SU-DHL-6 (cell line): ENCODE measurements around the gene NOM1.

ENCODE experiments used
- H2AFZ ChIP-seq: fragments of 200-600 bp; sonication (generic); 2 replicates; pipeline ENCODE4 v1.6.1; 2014; ENCODE audit warnings: low read depth, mild to moderate bottlenecking, moderate library complexity, mixed read lengths, antibody characterized with exemption, low read length; ENCODE audit not compliant: severe bottlenecking
- H3F3A ChIP-seq: fragments of 200-600 bp; shearing (Covaris generic); 2 replicates; pipeline ENCODE4 v1.6.0; 2016; ENCODE audit warnings: antibody characterized with exemption, mild to moderate bottlenecking; ENCODE audit not compliant: insufficient read depth
- H3K27ac ChIP-seq: fragments of 200-600 bp; sonication (generic); 2 replicates; pipeline ENCODE4 v1.5.1; 2016; ENCODE audit warnings: low read depth, mild to moderate bottlenecking, low read length, moderate library complexity, mixed read lengths
- H3K27me3 ChIP-seq: fragments of 200-600 bp; sonication (generic), shearing (Covaris generic); 2 replicates; pipeline ENCODE4 v1.6.0; 2014; ENCODE audit warnings: mild to moderate bottlenecking, low read length
- H3K36me3 ChIP-seq: fragments of 200-600 bp; sonication (generic); 2 replicates; pipeline ENCODE4 v1.6.1; 2014; ENCODE audit warnings: mild to moderate bottlenecking, low read length, mixed read lengths
- H3K4me2 ChIP-seq: fragments of 300-600, 200-600 bp; shearing (Covaris generic), sonication (generic); 2 replicates; pipeline ENCODE4 v1.6.0; 2014; ENCODE audit warnings: low read length, low read depth, mild to moderate bottlenecking; ENCODE audit not compliant: poor library complexity, severe bottlenecking
- H3K4me3 ChIP-seq: fragments of 200-600 bp; sonication (generic); 2 replicates; pipeline ENCODE4 v1.5.1; 2014; ENCODE audit warnings: antibody characterized with exemption, low read length, mild to moderate bottlenecking, mixed read lengths; ENCODE audit not compliant: insufficient read depth, poor library complexity, severe bottlenecking
- H3K79me2 ChIP-seq: fragments of 200-600 bp; sonication (generic); 2 replicates; pipeline ENCODE4 v1.6.1; 2014; ENCODE audit warnings: mild to moderate bottlenecking, low read length, moderate library complexity; ENCODE audit not compliant: insufficient read depth
- H3K9ac ChIP-seq: fragments of 200-600 bp; sonication (generic); 2 replicates; pipeline ENCODE4 v1.7.0; 2014; ENCODE audit warnings: mild to moderate bottlenecking, low read length
- H3K9me2 ChIP-seq: fragments of 200-600 bp; sonication (generic); replicated peaks from 2 replicates; pipeline ENCODE4 v1.6.1; 2014; ENCODE audit warnings: low read length; ENCODE audit not compliant: insufficient read depth
- H3K9me3 ChIP-seq: fragments of 200-600 bp; sonication (generic); 2 replicates; pipeline ENCODE4 v1.6.1; 2014; ENCODE audit warnings: low read length, mixed read lengths; ENCODE audit not compliant: insufficient read depth
- H4K20me1 ChIP-seq: fragments of 200-600 bp; sonication (generic); 2 replicates; pipeline ENCODE4 v1.6.1; 2014; ENCODE audit warnings: low read depth, mild to moderate bottlenecking, antibody characterized with exemption, low read length, moderate library complexity, mixed read lengths
- EZH2phosphoT487 ChIP-seq: fragments of 200-600 bp; sonication (generic), shearing (Covaris generic); conservative IDR thresholded peaks from 2 replicates; pipeline ENCODE4 v1.6.1; 2018; ENCODE audit warnings: mild to moderate bottlenecking, antibody characterized with exemption, low read length, moderate library complexity, mixed read lengths
- TF ChIP-seq, protein P1 (sequence below): fragments of 200-600 bp; sonication (generic); IDR thresholded peaks from one replicate; pipeline ENCODE4 v1.5.1; 2017; ENCODE audit warnings: antibody characterized with exemption, mild to moderate bottlenecking, low read length, moderate library complexity; ENCODE audit not compliant: insufficient read depth, poor library complexity, severe bottlenecking

Gene NOM1

DNA sequence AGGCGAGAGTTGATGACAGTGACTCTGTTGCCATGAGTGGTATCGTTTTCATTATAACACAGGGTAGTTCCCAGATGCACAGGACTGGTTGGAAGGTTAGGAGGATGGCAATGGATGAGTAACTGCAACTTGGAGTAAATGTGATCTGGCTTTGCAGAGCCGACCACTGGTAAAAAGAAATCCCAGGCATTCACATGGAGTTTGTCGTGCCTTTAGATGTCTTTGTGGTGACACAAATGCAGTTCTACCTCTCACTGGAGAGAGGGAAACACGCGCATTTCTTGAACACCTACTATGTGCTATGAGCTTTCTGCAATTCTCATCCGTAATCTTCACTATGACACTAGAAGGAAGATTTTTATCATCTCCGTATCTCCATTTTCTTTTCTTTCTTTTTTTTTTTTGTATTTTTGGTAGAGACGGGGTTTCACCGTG is 62.6 kb downstream of the NOM1 start:
- H3K4me3 ChIP-seq: no peak overlapping the region
- H3K79me2 ChIP-seq: no peaks in the 10 kb centered on the region
- no peak overlapping the region for H3K27ac ChIP-seq
- no peaks in the 10 kb centered on the region for H3K9me3 ChIP-seq
- no peaks in the 10 kb centered on the region for H3K9me2 ChIP-seq
- TF ChIP-seq, protein P1, sequence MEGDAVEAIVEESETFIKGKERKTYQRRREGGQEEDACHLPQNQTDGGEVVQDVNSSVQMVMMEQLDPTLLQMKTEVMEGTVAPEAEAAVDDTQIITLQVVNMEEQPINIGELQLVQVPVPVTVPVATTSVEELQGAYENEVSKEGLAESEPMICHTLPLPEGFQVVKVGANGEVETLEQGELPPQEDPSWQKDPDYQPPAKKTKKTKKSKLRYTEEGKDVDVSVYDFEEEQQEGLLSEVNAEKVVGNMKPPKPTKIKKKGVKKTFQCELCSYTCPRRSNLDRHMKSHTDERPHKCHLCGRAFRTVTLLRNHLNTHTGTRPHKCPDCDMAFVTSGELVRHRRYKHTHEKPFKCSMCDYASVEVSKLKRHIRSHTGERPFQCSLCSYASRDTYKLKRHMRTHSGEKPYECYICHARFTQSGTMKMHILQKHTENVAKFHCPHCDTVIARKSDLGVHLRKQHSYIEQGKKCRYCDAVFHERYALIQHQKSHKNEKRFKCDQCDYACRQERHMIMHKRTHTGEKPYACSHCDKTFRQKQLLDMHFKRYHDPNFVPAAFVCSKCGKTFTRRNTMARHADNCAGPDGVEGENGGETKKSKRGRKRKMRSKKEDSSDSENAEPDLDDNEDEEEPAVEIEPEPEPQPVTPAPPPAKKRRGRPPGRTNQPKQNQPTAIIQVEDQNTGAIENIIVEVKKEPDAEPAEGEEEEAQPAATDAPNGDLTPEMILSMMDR: no peak
- TF ChIP-seq EZH2phosphoT487: no peak
- no peaks in the 10 kb centered on the region for H4K20me1 ChIP-seq
- H3K36me3 ChIP-seq: no peaks in the 10 kb centered on the region
- no peak overlapping the region for H2AFZ ChIP-seq
- no peaks in the 10 kb centered on the region for H3K27me3 ChIP-seq
- no peak overlapping the region for H3K9ac ChIP-seq
- H3K4me2 ChIP-seq: peak overlapping the region; percentile 58
- H3F3A ChIP-seq: no peaks in the 10 kb centered on the region

DNA sequence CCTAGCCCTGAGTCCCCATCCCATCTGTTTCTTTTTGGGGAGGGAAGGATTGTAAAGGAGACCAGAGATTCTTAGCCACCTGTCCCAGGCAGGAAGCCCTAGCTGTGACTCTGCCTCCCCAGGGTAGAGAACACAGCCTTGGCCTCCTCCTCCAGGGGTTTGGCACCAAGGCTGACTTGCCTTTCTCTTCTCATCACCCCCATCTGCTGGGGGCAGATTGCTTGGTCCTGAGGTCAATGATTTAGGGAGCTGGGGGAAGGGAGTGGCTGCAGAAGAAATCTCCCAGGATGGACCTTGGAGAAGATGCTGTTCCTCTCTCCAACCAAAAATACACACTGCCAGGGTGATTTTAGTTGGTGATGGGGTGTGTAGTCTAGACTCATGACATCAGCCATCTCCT is 63.6 kb downstream of the NOM1 start:
- Histone ChIP-seq H3K9me3 (no peaks in the 10 kb centered on the region), H3K27ac (no peak overlapping the region), H3K36me3 (no peaks in the 10 kb centered on the region), H4K20me1 (no peaks in the 10 kb centered on the region), H3K9ac (no peak overlapping the region), H3K79me2 (no peaks in the 10 kb centered on the region), H3K4me3 (no peak overlapping the region), H3K27me3 (no peaks in the 10 kb centered on the region), H3K4me2 (no peak overlapping the region), H2AFZ (no peak overlapping the region), H3K9me2 (no peaks in the 10 kb centered on the region), H3F3A (no peaks in the 10 kb centered on the region)
- TF ChIP-seq, protein P1: no peak
- TF ChIP-seq EZH2phosphoT487: no peak

GRCh38 chr7:157013602-157014549 is 64.4 kb downstream of the NOM1 start:
- H3K27me3 ChIP-seq: no peaks in the 10 kb centered on the region
- H3K79me2 ChIP-seq: no peaks in the 10 kb centered on the region
- no peaks in the 10 kb centered on the region for H3F3A ChIP-seq
- no peak overlapping the region for H2AFZ ChIP-seq
- no peak overlapping the region for H3K9ac ChIP-seq
- no peaks in the 10 kb centered on the region for H3K9me3 ChIP-seq
- H4K20me1 ChIP-seq: no peaks in the 10 kb centered on the region
- H3K4me2 ChIP-seq: no peak overlapping the region
- no peak overlapping the region for H3K27ac ChIP-seq
- no peak overlapping the region for H3K4me3 ChIP-seq
- TF ChIP-seq EZH2phosphoT487: no peak
- TF ChIP-seq, protein P1: no peak
- H3K36me3 ChIP-seq: no peaks in the 10 kb centered on the region
- H3K9me2 ChIP-seq: no peaks in the 10 kb centered on the region
